GM23338 (cell line): ENCODE results near the gene BAD. TPM values are rescaled to one million over a fixed set of nuclear protein-coding genes. Genes with fewer than 3 reads are reported as not detected.

Source experiments
- ATAC-seq: fragments of 200-7000 bp; cut with Tn5 transposase; 3 replicates; pipeline ENCODE4 v1.9.1; 2020
- DNase-seq: peaks from one replicate; pipeline ENCODE4 v3.0.0-alpha.2; 2015; ENCODE audit warnings: low spot score
- H2AFZ ChIP-seq: fragments of 200-600 bp; sonication (generic); 2 replicates; pipeline ENCODE4 v1.8.0; 2016; ENCODE audit warnings: antibody characterized with exemption, mild to moderate bottlenecking, moderate library complexity
- H3F3A ChIP-seq: fragments of 200-600 bp; sonication (generic); replicated peaks from 2 replicates; pipeline ENCODE4 v1.8.0; 2017; ENCODE audit warnings: antibody characterized with exemption, mixed run types, low read depth
- H3K27ac ChIP-seq: fragments of 200-600 bp; sonication (generic); 2 replicates; pipeline ENCODE4 v1.6.1; 2016; ENCODE audit warnings: low read depth
- H3K27me3 ChIP-seq: fragments of 200-600 bp; sonication (generic); 2 replicates; pipeline ENCODE4 v1.8.0; 2016; ENCODE audit warnings: mild to moderate bottlenecking, mixed run types, moderate library complexity; ENCODE audit not compliant: insufficient read depth
- H3K36me3 ChIP-seq: fragments of 200-600 bp; sonication (generic); 2 replicates; pipeline ENCODE4 v1.8.0; 2016; ENCODE audit warnings: mild to moderate bottlenecking; ENCODE audit not compliant: insufficient read depth
- H3K4me1 ChIP-seq: fragments of 200-600 bp; sonication (generic); 2 replicates; pipeline ENCODE4 v1.8.0; 2016; ENCODE audit warnings: mild to moderate bottlenecking, moderate library complexity; ENCODE audit not compliant: insufficient read depth
- H3K4me2 ChIP-seq: fragments of 200-600 bp; sonication (generic); 2 replicates; pipeline ENCODE4 v1.7.1; 2017; ENCODE audit warnings: mixed run types
- H3K4me3 ChIP-seq: fragments of 200-600 bp; sonication (generic); 2 replicates; pipeline ENCODE4 v1.6.1; 2016; ENCODE audit warnings: mixed run types
- H3K79me2 ChIP-seq: fragments of 200-600 bp; sonication (generic); replicated peaks from 2 replicates; pipeline ENCODE4 v1.8.0; 2017; ENCODE audit warnings: mild to moderate bottlenecking; ENCODE audit not compliant: insufficient read depth
- H3K9me2 ChIP-seq: fragments of 200-600 bp; sonication (generic); 2 replicates; pipeline ENCODE4 v1.8.0; 2017; ENCODE audit not compliant: insufficient read depth
- H4K20me1 ChIP-seq: fragments of 200-600 bp; sonication (generic); replicated peaks from 2 replicates; pipeline ENCODE4 v1.8.0; 2017; ENCODE audit warnings: mild to moderate bottlenecking; ENCODE audit not compliant: insufficient read depth
- H3K27ac Mint-ChIP-seq: 2 replicates; pipeline ENCODE4 v1.8.0; 2020; ENCODE audit warnings: inconsistent platforms, mild to moderate bottlenecking, moderate library complexity, mixed read lengths
- H3K27me3 Mint-ChIP-seq: 3 replicates; pipeline ENCODE4 v1.8.0; 2022; ENCODE audit warnings: low read depth, mild to moderate bottlenecking, moderate library complexity, mixed read lengths, inconsistent platforms; ENCODE audit not compliant: insufficient read depth, poor library complexity
- H3K36me3 Mint-ChIP-seq: 3 replicates; pipeline ENCODE4 v1.8.0; 2021; ENCODE audit warnings: low read depth, mild to moderate bottlenecking, inconsistent platforms, moderate library complexity, mixed read lengths
- H3K4me1 Mint-ChIP-seq: 3 replicates; pipeline ENCODE4 v1.8.0; 2020; ENCODE audit warnings: mild to moderate bottlenecking, inconsistent platforms, mixed read lengths
- H3K4me3 Mint-ChIP-seq: 3 replicates; pipeline ENCODE4 v1.8.0; 2021; ENCODE audit warnings: moderate library complexity, mild to moderate bottlenecking, inconsistent platforms, mixed read lengths
- H3K9me3 Mint-ChIP-seq: 3 replicates; pipeline ENCODE4 v1.8.0; 2020; ENCODE audit warnings: moderate library complexity, mild to moderate bottlenecking, inconsistent platforms, mixed read lengths
- CTCF ChIP-seq, 2 experiments: fragments of 200-600 bp in 1 of 2; sonication (generic) in 1 of 2; conservative IDR thresholded peaks; 2 replicates each; pipeline versions ENCODE4 v1.5.1 to v1.6.1; 2016 to 2017; ENCODE audit warnings: antibody characterized with exemption in 2 of 2, low read depth in 2 of 2, mild to moderate bottlenecking in 2 of 2, moderate library complexity in 1 of 2
- EZH2 ChIP-seq: fragments of 200-600 bp; sonication (generic); IDR thresholded peaks from one replicate; pipeline ENCODE4 v1.8.0; 2017; ENCODE audit warnings: antibody characterized with exemption, mild to moderate bottlenecking, low read depth; ENCODE audit not compliant: unreplicated experiment
- EZH2phosphoT487 ChIP-seq: fragments of 200-600 bp; sonication (generic); IDR thresholded peaks from one replicate; pipeline ENCODE4 v1.8.1; 2018; ENCODE audit warnings: antibody characterized with exemption; ENCODE audit not compliant: unreplicated experiment
- JUNB ChIP-seq: IDR thresholded peaks from one replicate; pipeline ENCODE4 v1.6.1; 2016; ENCODE audit warnings: antibody characterized with exemption; ENCODE audit not compliant: unreplicated experiment
- POLR2AphosphoS5 ChIP-seq: IDR thresholded peaks from 2 replicates; pipeline ENCODE4 v1.6.1; 2016; ENCODE audit warnings: antibody characterized with exemption, low read depth
- ZNF114 ChIP-seq: fragments of 250-450 bp; sonication (Bioruptor Pico); IDR thresholded peaks from 2 replicates; pipeline ENCODE4 v1.5.0; 2020; ENCODE audit warnings: mild to moderate bottlenecking, moderate library complexity
- ZNF331 ChIP-seq: fragments of 250-450 bp; sonication (Bioruptor Pico); IDR thresholded peaks from 2 replicates; pipeline ENCODE4 v1.5.0; 2020; ENCODE audit warnings: low read depth, mild to moderate bottlenecking, moderate library complexity
- polyA plus RNA-seq: library from polyadenylated mRNA; unstranded; fragments of >200 nt; fragmentation: Nextera tagmentation; extraction: Ambion mirVana; gene quantifications from 2 replicates; pipeline ENCODE4 v1.2.1, GENCODE V29; 2016
- total RNA-seq: library from RNA; depleted of rRNA; stranded (reverse); fragments of >200 nt; shearing (Covaris generic); gene quantifications from 2 replicates; pipeline ENCODE4 v1.2.3, GENCODE V29; 2014
- TF ChIP-seq, protein P1 (sequence below): IDR thresholded peaks from 2 replicates; pipeline ENCODE4 v1.6.1; 2016; ENCODE audit warnings: antibody characterized with exemption
- TF ChIP-seq, protein P2 (sequence below): fragments of 250-450 bp; sonication (Bioruptor Pico); IDR thresholded peaks from 2 replicates; pipeline ENCODE4 v1.5.0; 2020; ENCODE audit warnings: mild to moderate bottlenecking, moderate library complexity

BAD gene
- total and polyA plus RNA-seq, 2 experiments from 2014 or later, result 46.3 to 46.4 TPM

DNA sequence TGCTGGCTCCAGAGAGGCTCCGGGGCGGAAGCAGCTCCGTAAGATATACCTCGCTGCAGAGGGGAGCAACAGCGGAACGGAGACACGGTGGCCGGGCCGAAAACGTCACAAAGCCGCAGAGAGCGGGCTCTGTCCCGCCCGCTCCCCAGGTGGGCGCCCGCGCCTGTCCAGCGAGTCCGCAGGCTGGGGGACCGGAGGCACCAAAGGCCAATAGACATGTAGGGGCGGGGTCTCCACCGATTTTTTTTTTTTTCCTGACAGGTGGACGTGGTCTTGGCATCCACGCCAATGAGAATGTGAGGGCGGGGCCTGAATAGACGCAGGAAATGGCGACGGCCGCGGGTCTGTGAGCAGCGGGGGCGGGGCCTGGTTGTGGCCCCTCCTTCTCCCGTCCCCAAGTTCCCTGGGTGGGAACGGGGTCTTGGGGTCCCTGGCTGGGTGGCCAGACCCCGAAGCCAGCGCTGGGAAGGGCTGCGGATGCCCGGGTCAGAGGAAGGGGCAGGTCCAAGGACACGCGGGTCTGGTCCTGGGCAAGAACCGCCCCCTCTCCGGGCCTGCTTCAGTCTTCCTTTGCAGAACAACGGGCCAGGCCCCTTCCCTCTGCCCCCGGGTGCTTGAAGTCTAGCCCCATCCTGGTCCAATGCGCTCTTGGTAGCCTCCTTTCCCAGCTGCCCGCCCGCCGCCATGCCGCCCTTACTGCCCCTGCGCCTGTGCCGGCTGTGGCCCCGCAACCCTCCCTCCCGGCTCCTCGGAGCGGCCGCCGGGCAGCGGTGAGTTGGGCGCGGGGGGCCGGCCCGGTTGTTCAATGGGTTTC is 54.1 kb downstream of the BAD start, which contains the start of gene DNAJC4:
Gene DNAJC4, plus strand, starts transcription at position 378 of the 814 bp plus-strand sequence. Its CDS starts 307 bp downstream, at position 685.
- no peaks in the 10 kb centered on the region for H4K20me1 ChIP-seq
- peaks cover 25% of the 10 kb centered on the region for H3K27me3 Mint-ChIP-seq
- H3K27ac ChIP-seq, result peak within 1 kb of the TSS; percentile 80; the same call in 1 of the 2 replicates
- H3K27ac Mint-ChIP-seq, result peak within 1 kb of the TSS; percentile 73
- peak within 1 kb of the TSS; percentile 83 for H3K4me3 Mint-ChIP-seq
- H3K4me1 Mint-ChIP-seq, result peaks cover 23% of the 10 kb centered on the region
- H3K79me2 ChIP-seq, result peaks cover 2% of the 10 kb centered on the region; the same call in 1 of the 2 replicates
- peaks cover 3% of the 10 kb centered on the region; the same call in 1 of the 3 replicates for H3K36me3 Mint-ChIP-seq
- DNase-seq (peak; percentile 100), ATAC-seq (peak; percentile 37)
- peak within 1 kb of the TSS; percentile 96 for H3K4me2 ChIP-seq
- H3K9me2 ChIP-seq, result no peaks in the 10 kb centered on the region
- peak within 1 kb of the TSS; percentile 94 for H3K4me3 ChIP-seq
- no peaks in the 10 kb centered on the region for H3K36me3 ChIP-seq
- no peak for TF ChIP-seq JUNB
- peak; percentile 85 for TF ChIP-seq POLR2AphosphoS5
- TF ChIP-seq EZH2, result no peak
- peaks cover 23% of the 10 kb centered on the region; the same call in 1 of the 2 replicates for H3K27me3 ChIP-seq
- H3K4me1 ChIP-seq, result peaks cover 17% of the 10 kb centered on the region; the same call in 1 of the 2 replicates
- H2AFZ ChIP-seq, result peak within 1 kb of the TSS; percentile 76; the same call in 1 of the 2 replicates
- H3F3A ChIP-seq, result peaks cover 17% of the 10 kb centered on the region
- H3K9me3 Mint-ChIP-seq, result no peaks in the 10 kb centered on the region

GRCh38 chr11:64229744-64230170 is 54.7 kb downstream of the BAD start:
- Histone ChIP-seq H3K27ac (no peak overlapping the region), H3K4me3 (peak overlapping the region; percentile 94), H3K4me1 (peaks cover 17% of the 10 kb centered on the region; the same call in 1 of the 2 replicates), H3K36me3 (no peaks in the 10 kb centered on the region), H3K4me2 (peak overlapping the region; percentile 96), H3K79me2 (no peaks in the 10 kb centered on the region; the same call in 1 of the 2 replicates), H3K9me2 (no peaks in the 10 kb centered on the region), H4K20me1 (no peaks in the 10 kb centered on the region), H3K27me3 (peaks cover 23% of the 10 kb centered on the region; the same call in 1 of the 2 replicates), H2AFZ (no peak overlapping the region), H3F3A (peaks cover 13% of the 10 kb centered on the region)
- Mint-ChIP-seq H3K4me1 (peaks cover 24% of the 10 kb centered on the region; the same call in 2 of the 3 replicates), H3K9me3 (no peaks in the 10 kb centered on the region), H3K36me3 (peaks cover 3% of the 10 kb centered on the region; the same call in 1 of the 3 replicates), H3K4me3 (peak overlapping the region; percentile 83), H3K27ac (peak overlapping the region; percentile 67), H3K27me3 (peaks cover 22% of the 10 kb centered on the region)
- DNase-seq, result no peak
- no peak for ATAC-seq
- TF ChIP-seq, protein P1, sequence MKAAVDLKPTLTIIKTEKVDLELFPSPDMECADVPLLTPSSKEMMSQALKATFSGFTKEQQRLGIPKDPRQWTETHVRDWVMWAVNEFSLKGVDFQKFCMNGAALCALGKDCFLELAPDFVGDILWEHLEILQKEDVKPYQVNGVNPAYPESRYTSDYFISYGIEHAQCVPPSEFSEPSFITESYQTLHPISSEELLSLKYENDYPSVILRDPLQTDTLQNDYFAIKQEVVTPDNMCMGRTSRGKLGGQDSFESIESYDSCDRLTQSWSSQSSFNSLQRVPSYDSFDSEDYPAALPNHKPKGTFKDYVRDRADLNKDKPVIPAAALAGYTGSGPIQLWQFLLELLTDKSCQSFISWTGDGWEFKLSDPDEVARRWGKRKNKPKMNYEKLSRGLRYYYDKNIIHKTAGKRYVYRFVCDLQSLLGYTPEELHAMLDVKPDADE, result no peak
- TF ChIP-seq ZNF331 (CRISPR knock-in tag) (no peak), POLR2AphosphoS5 (no peak), JUNB (no peak), EZH2 (no peak), CTCF (conservative IDR thresholded peaks at IDR 0.05; ENCODE audit: low read depth in 2 of 2) (no peak), ZNF114 (CRISPR knock-in tag) (no peak), EZH2phosphoT487 (no peak)
- TF ChIP-seq, protein P2, sequence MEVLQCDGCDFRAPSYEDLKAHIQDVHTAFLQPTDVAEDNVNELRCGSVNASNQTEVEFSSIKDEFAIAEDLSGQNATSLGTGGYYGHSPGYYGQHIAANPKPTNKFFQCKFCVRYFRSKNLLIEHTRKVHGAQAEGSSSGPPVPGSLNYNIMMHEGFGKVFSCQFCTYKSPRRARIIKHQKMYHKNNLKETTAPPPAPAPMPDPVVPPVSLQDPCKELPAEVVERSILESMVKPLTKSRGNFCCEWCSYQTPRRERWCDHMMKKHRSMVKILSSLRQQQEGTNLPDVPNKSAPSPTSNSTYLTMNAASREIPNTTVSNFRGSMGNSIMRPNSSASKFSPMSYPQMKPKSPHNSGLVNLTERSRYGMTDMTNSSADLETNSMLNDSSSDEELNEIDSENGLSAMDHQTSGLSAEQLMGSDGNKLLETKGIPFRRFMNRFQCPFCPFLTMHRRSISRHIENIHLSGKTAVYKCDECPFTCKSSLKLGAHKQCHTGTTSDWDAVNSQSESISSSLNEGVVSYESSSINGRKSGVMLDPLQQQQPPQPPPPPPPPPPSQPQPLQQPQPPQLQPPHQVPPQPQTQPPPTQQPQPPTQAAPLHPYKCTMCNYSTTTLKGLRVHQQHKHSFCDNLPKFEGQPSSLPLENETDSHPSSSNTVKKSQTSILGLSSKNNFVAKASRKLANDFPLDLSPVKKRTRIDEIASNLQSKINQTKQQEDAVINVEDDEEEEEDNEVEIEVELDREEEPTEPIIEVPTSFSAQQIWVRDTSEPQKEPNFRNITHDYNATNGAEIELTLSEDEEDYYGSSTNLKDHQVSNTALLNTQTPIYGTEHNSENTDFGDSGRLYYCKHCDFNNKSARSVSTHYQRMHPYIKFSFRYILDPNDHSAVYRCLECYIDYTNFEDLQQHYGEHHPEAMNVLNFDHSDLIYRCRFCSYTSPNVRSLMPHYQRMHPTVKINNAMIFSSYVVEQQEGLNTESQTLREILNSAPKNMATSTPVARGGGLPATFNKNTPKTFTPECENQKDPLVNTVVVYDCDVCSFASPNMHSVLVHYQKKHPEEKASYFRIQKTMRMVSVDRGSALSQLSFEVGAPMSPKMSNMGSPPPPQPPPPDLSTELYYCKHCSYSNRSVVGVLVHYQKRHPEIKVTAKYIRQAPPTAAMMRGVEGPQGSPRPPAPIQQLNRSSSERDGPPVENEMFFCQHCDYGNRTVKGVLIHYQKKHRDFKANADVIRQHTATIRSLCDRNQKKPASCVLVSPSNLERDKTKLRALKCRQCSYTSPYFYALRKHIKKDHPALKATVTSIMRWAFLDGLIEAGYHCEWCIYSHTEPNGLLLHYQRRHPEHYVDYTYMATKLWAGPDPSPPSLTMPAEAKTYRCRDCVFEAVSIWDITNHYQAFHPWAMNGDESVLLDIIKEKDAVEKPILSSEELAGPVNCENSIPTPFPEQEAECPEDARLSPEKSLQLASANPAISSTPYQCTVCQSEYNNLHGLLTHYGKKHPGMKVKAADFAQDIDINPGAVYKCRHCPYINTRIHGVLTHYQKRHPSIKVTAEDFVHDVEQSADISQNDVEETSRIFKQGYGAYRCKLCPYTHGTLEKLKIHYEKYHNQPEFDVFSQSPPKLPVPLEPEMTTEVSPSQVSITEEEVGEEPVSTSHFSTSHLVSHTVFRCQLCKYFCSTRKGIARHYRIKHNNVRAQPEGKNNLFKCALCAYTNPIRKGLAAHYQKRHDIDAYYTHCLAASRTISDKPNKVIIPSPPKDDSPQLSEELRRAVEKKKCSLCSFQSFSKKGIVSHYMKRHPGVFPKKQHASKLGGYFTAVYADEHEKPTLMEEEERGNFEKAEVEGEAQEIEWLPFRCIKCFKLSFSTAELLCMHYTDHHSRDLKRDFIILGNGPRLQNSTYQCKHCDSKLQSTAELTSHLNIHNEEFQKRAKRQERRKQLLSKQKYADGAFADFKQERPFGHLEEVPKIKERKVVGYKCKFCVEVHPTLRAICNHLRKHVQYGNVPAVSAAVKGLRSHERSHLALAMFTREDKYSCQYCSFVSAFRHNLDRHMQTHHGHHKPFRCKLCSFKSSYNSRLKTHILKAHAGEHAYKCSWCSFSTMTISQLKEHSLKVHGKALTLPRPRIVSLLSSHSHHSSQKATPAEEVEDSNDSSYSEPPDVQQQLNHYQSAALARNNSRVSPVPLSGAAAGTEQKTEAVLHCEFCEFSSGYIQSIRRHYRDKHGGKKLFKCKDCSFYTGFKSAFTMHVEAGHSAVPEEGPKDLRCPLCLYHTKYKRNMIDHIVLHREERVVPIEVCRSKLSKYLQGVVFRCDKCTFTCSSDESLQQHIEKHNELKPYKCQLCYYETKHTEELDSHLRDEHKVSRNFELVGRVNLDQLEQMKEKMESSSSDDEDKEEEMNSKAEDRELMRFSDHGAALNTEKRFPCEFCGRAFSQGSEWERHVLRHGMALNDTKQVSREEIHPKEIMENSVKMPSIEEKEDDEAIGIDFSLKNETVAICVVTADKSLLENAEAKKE, result no peak
